ENCODE data around the gene PLCB4. TPM values are rescaled to one million over a fixed set of nuclear protein-coding genes. Genes with fewer than 3 reads are reported as not detected.

The PLCB4 gene
- total RNA-seq, 4 donors from 2014 or later = 20.6 to 45.9 (median 34.2) TPM

GRCh38 chr20:9280666-9281065 is 211.8 kb downstream of the PLCB4 start:
- in situ Hi-C loops (cut with MboI; ENCODE audit: low pct_ligation_motif_present in 1 of 4, low pct_unique_long_range_greater_than_20kb in 1 of 4, low sequenced_read_pairs in 3 of 4) = no loop called here
- no peaks in the 10 kb centered on the region for H3K27me3 ChIP-seq
- DNase-seq = no peak
- 57 to 68% methylated on average over 5 of the region's 5 CpGs for WGBS, 2 donors (ENCODE audit: low coverage in 1 of 2)
- H3K4me1 ChIP-seq = peaks cover 0 to 13% (median 0%) of the 10 kb centered on the region in 4 donors
- TF ChIP-seq, protein P1, sequence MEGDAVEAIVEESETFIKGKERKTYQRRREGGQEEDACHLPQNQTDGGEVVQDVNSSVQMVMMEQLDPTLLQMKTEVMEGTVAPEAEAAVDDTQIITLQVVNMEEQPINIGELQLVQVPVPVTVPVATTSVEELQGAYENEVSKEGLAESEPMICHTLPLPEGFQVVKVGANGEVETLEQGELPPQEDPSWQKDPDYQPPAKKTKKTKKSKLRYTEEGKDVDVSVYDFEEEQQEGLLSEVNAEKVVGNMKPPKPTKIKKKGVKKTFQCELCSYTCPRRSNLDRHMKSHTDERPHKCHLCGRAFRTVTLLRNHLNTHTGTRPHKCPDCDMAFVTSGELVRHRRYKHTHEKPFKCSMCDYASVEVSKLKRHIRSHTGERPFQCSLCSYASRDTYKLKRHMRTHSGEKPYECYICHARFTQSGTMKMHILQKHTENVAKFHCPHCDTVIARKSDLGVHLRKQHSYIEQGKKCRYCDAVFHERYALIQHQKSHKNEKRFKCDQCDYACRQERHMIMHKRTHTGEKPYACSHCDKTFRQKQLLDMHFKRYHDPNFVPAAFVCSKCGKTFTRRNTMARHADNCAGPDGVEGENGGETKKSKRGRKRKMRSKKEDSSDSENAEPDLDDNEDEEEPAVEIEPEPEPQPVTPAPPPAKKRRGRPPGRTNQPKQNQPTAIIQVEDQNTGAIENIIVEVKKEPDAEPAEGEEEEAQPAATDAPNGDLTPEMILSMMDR (IDR thresholded peaks at IDR 0.05) = no peak
- TF ChIP-seq POLR2A (IDR thresholded peaks at IDR 0.05) = no peak
- no peak overlapping the region for H3K4me3 ChIP-seq
- no peaks in the 10 kb centered on the region for H3K9me3 ChIP-seq
- H3K36me3 ChIP-seq = no peaks in the 10 kb centered on the region
- intact Hi-C loops (cut with DNase I; ENCODE audit: low total_unique reads) = no loop called here
- no peak overlapping the region for H3K27ac ChIP-seq

GRCh38 chr20:9281803-9282202 is 212.9 kb downstream of the PLCB4 start:
- H3K36me3 ChIP-seq = no peaks in the 10 kb centered on the region

GRCh38 chr20:9285617-9286016 is 216.7 kb downstream of the PLCB4 start:
- H3K27ac ChIP-seq = no peak overlapping the region
- peaks cover 0 to 7% (median 0%) of the 10 kb centered on the region in 4 donors for H3K4me1 ChIP-seq
- H3K9me3 ChIP-seq = no peaks in the 10 kb centered on the region
- TF ChIP-seq POLR2A (IDR thresholded peaks at IDR 0.05) (no peak), POLR2AphosphoS5 (IDR thresholded peaks at IDR 0.05) (no peak), EP300 (IDR thresholded peaks at IDR 0.05; ENCODE audit: low read depth) (no peak)
- TF ChIP-seq, protein P1 (IDR thresholded peaks at IDR 0.05) = no peak
- intact Hi-C loops (cut with DNase I; ENCODE audit: low total_unique reads) = no loop called here
- DNase-seq = no peak
- in situ Hi-C loops (cut with MboI; ENCODE audit: low pct_ligation_motif_present in 1 of 4, low pct_unique_long_range_greater_than_20kb in 1 of 4, low sequenced_read_pairs in 3 of 4) = no loop called here
- no peaks in the 10 kb centered on the region for H3K27me3 ChIP-seq
- H3K4me3 ChIP-seq = no peak overlapping the region
- no peaks in the 10 kb centered on the region for H3K36me3 ChIP-seq
- WGBS, 2 donors (ENCODE audit: low coverage in 1 of 2) = 72 to 78% methylated on average over 2 of the region's 2 CpGs

More at GRCh38 chr20:9281803-9282202, 212.9 kb downstream of the PLCB4 start:
- no peak overlapping the region for H3K4me3 ChIP-seq
- no peaks in the 10 kb centered on the region for H3K27me3 ChIP-seq
- no peak overlapping the region for H3K27ac ChIP-seq
- 27 to 38% methylated on average over 1 of the region's 1 CpG for WGBS, 2 donors (ENCODE audit: low coverage in 1 of 2)
- in situ Hi-C loops (cut with MboI; ENCODE audit: low pct_ligation_motif_present in 1 of 4, low pct_unique_long_range_greater_than_20kb in 1 of 4, low sequenced_read_pairs in 3 of 4) = no loop called here
- TF ChIP-seq EP300 (IDR thresholded peaks at IDR 0.05; ENCODE audit: low read depth) = no peak
- TF ChIP-seq POLR2AphosphoS5 (IDR thresholded peaks at IDR 0.05) = no peak
- TF ChIP-seq POLR2A (IDR thresholded peaks at IDR 0.05) = no peak
- TF ChIP-seq, protein P1 (IDR thresholded peaks at IDR 0.05) = no peak
- no peaks in the 10 kb centered on the region for H3K9me3 ChIP-seq
- DNase-seq = no peak
- peaks cover 0 to 13% (median 0%) of the 10 kb centered on the region in 4 donors for H3K4me1 ChIP-seq
- intact Hi-C loops (cut with DNase I; ENCODE audit: low total_unique reads) = no loop called here

GRCh38 chr20:9286501-9287461 is 217.9 kb downstream of the PLCB4 start:
- H3K9me3 ChIP-seq = no peaks in the 10 kb centered on the region
- peaks cover 0 to 5% (median 0%) of the 10 kb centered on the region in 4 donors for H3K4me1 ChIP-seq
- DNase-seq = no peak
- no peaks in the 10 kb centered on the region for H3K27me3 ChIP-seq
- H3K4me3 ChIP-seq = no peak overlapping the region
- intact Hi-C loops (cut with DNase I; ENCODE audit: low total_unique reads) (no loop called here), in situ Hi-C loops (cut with MboI; ENCODE audit: low pct_ligation_motif_present in 1 of 4, low pct_unique_long_range_greater_than_20kb in 1 of 4, low sequenced_read_pairs in 3 of 4) (no loop called here)
- H3K36me3 ChIP-seq = no peaks in the 10 kb centered on the region
- no peak overlapping the region for H3K27ac ChIP-seq
- 92 to 95% methylated on average over 3 of the region's 3 CpGs for WGBS, 2 donors (ENCODE audit: low coverage in 1 of 2)
- TF ChIP-seq, protein P1 (IDR thresholded peaks at IDR 0.05) = no peak
- no peak for TF ChIP-seq EP300 (IDR thresholded peaks at IDR 0.05; ENCODE audit: low read depth)
- TF ChIP-seq POLR2A (IDR thresholded peaks at IDR 0.05) = no peak

Measured in transverse colon (tissue), 4 donors.